WERI-Rb-1 (cell line): ENCODE results near the gene CHRNB4.

Experiments used
- DNase-seq: peaks from one replicate; pipeline ENCODE4 v3.0.0-alpha.2; 2020
- H3K27ac ChIP-seq: fragments of 250-450 bp; sonication (Bioruptor Pico); 2 replicates; pipeline ENCODE4 v1.5.1; 2020; ENCODE audit warnings: mild to moderate bottlenecking, moderate library complexity
- H3K27me3 ChIP-seq: fragments of 250-450 bp; sonication (Bioruptor Pico); 2 replicates; pipeline ENCODE4 v1.5.1; 2021; ENCODE audit warnings: mild to moderate bottlenecking, low read depth, moderate library complexity; ENCODE audit not compliant: insufficient read depth, severe bottlenecking
- H3K36me3 ChIP-seq: fragments of 250-450 bp; sonication (Bioruptor Pico); 2 replicates; pipeline ENCODE4 v1.5.1; 2020; ENCODE audit warnings: mild to moderate bottlenecking, moderate library complexity
- H3K4me3 ChIP-seq: 2 replicates; pipeline ENCODE4 v1.5.1; 2011; ENCODE audit warnings: low read depth, mild to moderate bottlenecking, control low read depth, low read length
- H3K9me3 ChIP-seq: fragments of 250-450 bp; sonication (Bioruptor Pico); 2 replicates; pipeline ENCODE4 v1.5.1; 2021; ENCODE audit warnings: mild to moderate bottlenecking, moderate library complexity; ENCODE audit not compliant: severe bottlenecking
- CTCF ChIP-seq: IDR thresholded peaks from 2 replicates; pipeline ENCODE4 v1.5.1; 2011; ENCODE audit warnings: low read depth, mild to moderate bottlenecking, control low read depth, inconsistent platforms, low read length

Gene CHRNB4

GRCh38 chr15:78628227-78628626 lies 12.8 kb downstream of the CHRNB4 start:
- H3K36me3 ChIP-seq: peaks cover 82% of the 10 kb centered on the region
- TF ChIP-seq CTCF: no peak
- DNase-seq: no peak
- peak overlapping the region; percentile 8 for H3K27ac ChIP-seq
- no peaks in the 10 kb centered on the region for H3K9me3 ChIP-seq
- no peak overlapping the region for H3K4me3 ChIP-seq
- H3K27me3 ChIP-seq: no peaks in the 10 kb centered on the region

- no peak for TF ChIP-seq CTCF
- Histone ChIP-seq H3K27me3 (no peaks in the 10 kb centered on the region), H3K27ac (peak overlapping the region; percentile 89), H3K4me3 (no peak overlapping the region), H3K9me3 (no peaks in the 10 kb centered on the region), H3K36me3 (peaks cover 79% of the 10 kb centered on the region)
- DNase-seq: no peak
Observed at GRCh38 chr15:78627348-78627747, 13.7 kb downstream of the CHRNB4 start.

GRCh38 chr15:78626381-78626995 lies 14.5 kb downstream of the CHRNB4 start:
- peak; percentile 55 for DNase-seq
- H3K36me3 ChIP-seq: peaks cover 76% of the 10 kb centered on the region
- H3K27ac ChIP-seq: peak overlapping the region; percentile 89
- no peaks in the 10 kb centered on the region for H3K9me3 ChIP-seq
- no peaks in the 10 kb centered on the region for H3K27me3 ChIP-seq
- no peak for TF ChIP-seq CTCF
- no peak overlapping the region for H3K4me3 ChIP-seq

GRCh38 chr15:78625606-78626280 lies 15.3 kb downstream of the CHRNB4 start:
- Histone ChIP-seq H3K4me3 (no peak overlapping the region), H3K36me3 (peaks cover 69% of the 10 kb centered on the region), H3K27me3 (no peaks in the 10 kb centered on the region), H3K9me3 (no peaks in the 10 kb centered on the region), H3K27ac (peak overlapping the region; percentile 89)
- DNase-seq: peak; percentile 72
- no peak for TF ChIP-seq CTCF

- Histone ChIP-seq H3K9me3 (no peaks in the 10 kb centered on the region), H3K4me3 (no peak overlapping the region), H3K27ac (peak overlapping the region; percentile 89), H3K36me3 (peaks cover 64% of the 10 kb centered on the region), H3K27me3 (no peaks in the 10 kb centered on the region)
- no peak for DNase-seq
- no peak for TF ChIP-seq CTCF
Observed at GRCh38 chr15:78624651-78625590, 16.1 kb downstream of the CHRNB4 start.
